HPDE6-E6E7 (cell line): ENCODE measurements around the gene FUBP3.
A peak's percentile ranks its signal among the peaks of the same experiment; 100 is the strongest.

Source experiments
- DNase-seq: peaks from one replicate; pipeline ENCODE4 v3.0.0; 2011; ENCODE audit warnings: missing footprints; ENCODE audit errors: extremely low spot score

The FUBP3 gene

GRCh38 chr9:130578865-130579737 lies at the start of gene FUBP3:
TSS of gene FUBP3 (plus strand) at chr9:130579577. CDS start at chr9:130579681, 104 bp downstream.
- peak; percentile 94 for DNase-seq

DNA sequence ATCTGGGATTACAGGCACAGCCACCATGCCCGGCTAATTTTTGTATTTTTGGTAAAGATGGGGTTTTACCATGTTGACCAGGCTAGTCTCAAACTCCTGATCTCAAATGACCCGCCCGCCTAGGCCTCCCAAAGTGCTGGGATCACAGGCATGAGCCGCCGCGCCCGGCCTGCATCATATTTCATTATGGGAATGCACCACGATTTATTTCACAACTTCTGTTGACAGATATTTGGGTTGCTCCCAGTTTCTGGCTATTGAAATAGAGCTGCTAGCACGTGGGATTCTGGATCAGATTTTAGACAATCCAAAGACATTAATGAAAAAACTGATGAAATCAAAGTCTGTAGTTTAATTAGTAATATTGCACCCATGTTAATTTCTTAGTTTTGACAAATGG lies 48.4 kb upstream of the FUBP3 start:
- no peak for DNase-seq

GRCh38 chr9:130531670-130532069 lies 47.7 kb upstream of the FUBP3 start:
- DNase-seq: no peak

DNA sequence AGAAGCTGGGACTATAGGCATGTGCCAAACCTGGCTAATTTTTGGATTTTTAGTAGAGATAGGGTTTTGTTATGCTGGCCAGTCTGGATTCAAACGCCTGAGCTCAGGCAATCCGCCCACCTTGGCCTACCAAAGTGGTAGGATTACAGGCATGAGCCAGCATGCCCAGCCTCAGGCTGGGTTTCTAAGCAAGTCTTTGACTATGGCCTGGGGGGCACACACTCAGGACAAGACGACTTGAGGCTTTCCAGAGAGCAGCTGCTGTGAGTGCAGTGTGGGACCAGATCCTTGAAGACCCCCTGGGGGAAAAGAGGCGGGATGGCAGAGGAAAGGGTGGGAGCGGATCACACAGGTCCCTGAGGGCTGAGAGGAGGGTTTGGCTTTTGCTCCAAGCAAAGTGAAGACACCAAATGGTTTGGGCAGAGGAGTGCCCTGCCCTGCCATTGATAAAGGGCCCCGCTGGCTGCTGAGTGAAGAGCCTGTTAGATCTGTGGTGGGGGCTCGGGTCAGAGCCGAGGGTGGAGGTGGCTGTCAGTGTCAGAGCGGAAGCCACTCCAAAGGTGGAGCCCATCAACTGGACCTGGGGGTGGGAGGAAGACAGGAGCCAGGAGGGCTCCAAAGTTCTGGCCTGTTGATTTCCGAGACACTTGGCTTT lies 46.8 kb upstream of the FUBP3 start:
- no peak for DNase-seq

DNA sequence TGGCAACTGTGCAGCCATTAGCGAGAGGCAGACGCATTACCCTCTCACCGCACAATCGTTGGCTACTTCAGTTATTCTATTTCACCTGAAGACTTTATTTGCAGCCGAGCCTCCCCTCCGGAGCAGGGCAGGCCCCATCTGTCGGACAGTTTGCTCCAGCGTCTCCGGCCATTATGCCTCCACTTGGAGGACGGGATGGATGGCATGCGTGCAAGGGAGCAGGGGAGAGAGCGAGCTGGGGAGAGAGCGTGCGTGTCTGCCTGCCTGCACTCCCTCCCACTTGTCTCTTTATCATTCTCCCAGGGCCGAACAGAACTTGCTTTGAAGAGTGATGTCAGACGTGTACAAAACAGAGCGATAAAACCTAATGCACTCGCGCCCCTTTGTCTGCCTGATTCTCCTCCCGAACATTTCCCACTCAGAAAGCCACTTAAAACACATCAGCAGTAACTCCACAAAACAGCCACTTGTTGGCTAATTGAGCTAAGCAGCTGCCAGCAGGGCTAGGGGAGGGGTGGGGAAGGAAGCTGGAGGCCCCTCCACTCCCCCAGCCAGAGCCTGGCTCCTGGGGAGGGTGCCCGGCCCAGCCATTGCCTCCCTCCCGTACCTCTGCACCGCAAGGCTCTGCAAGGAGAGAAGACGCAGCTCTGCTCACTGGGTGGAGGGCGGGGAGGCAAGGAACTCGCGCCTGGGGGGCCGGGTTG lies 43.4 kb upstream of the FUBP3 start:
- no peak for DNase-seq

DNA sequence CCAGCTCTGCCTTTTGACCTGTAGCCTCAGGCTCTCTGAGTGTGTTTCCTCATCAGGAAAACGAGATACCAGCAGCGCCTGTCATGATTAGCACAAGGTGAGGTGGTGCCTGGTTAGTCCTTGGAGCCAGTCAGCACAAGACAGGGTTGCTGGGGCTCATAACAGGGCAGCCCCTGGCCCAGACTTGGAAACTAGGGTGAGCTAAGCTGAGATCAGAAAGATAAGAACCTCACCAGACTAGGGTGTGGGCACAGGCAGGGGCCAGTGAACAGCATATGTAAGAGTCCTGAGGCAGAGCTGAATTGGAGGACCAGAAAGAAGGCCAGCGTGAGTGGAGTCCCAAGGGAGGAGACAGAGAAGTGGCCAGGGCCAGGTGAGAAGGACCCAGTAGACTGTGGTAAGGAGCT lies 42.7 kb upstream of the FUBP3 start:
- peak; percentile 28 for DNase-seq

DNA sequence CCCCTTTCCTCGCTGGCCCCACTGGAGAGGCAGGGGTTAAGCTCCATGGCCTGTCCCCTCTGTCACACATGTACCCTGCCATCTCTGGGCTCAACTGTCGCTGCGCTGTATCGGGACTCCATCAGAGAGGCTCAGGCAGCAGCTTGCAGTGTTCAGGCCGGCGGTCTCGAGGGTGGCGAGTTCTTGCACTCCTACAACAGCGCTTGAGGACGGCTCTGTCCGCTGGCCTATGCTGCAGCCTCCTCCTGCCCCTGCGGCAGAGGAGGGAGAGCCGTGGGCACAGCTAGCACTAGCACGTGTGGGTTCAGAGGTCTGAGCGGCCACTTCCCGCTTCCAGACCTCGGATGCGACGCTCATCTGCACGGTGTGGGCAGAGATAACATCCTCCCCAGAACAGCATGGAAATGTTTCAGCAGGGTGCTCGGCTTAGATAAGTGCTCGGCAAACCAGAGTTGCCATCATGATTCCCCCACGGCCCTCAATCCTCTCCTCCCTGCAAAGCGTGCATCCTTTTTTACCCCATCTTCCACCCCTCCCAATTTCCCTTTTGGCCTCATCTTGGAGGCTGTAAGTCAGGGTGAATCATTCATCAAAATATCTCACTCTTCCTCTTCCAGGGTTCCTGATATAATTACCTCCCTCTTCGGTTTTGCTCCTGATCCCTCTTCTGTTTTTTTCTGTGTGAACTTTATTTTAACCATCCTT lies 41.9 kb upstream of the FUBP3 start:
- no peak for DNase-seq

DNA sequence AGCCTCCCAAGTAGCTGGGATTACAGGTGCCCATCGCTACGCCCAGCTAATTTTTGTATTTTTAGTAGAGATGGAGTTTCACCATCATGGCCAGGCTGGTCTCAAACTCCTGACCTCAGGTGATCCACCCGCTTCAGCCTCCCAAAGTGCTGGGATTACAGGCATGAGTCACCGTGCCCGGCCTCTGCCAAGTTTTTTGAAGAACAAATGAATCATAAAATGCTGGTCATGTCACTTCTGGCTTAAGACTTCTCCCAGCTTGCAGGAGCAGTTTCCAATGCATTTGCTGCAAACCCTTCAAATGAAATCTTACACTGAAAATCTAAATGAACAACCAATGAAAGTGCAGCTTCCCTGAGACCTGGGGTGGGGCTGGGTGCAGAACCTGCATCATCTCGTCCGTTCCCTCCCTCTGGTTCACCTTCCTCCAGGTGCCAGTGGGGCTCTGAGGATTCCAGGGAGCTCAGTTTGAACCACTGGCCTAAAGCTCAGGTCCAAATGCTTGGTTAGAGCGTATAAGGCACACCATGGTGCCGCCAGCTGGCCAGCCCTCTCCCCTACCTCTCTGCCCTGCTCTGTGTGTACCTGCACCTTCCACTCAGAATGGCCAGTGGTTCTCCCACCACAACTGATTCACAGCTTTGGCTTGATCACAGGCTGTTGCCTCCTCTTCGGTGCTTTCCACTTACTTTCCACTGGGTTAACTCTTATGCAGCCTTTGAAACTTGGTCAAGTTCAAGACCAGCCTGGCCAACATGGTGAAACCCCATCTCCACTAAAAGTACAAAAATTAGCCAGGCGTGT lies 39.8 kb upstream of the FUBP3 start:
- peak; percentile 78 for DNase-seq

DNA sequence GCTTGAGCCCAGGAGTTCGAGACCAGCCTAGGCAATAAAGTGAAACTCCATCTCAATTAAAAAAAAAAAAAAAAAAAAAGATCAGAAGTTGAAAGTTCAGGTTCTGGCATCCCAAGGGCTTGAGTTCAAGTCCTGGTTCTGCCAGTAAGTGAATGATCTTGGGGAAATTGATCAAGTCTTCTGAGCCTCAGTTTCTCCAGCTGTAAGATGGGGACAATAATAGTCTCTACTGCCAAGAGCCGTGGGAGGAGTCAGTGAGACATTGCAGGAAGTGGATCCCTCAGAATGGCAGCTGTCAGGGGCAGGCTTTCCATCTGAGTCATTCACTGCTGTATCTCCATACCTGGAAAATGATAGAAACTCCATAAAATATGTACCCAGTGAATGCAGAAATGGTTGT lies 37.8 kb upstream of the FUBP3 start:
- peak; percentile 25 for DNase-seq

- no peak for DNase-seq
These were observed 37.3 kb upstream of the FUBP3 start for GRCh38 chr9:130542038-130542437.

DNA sequence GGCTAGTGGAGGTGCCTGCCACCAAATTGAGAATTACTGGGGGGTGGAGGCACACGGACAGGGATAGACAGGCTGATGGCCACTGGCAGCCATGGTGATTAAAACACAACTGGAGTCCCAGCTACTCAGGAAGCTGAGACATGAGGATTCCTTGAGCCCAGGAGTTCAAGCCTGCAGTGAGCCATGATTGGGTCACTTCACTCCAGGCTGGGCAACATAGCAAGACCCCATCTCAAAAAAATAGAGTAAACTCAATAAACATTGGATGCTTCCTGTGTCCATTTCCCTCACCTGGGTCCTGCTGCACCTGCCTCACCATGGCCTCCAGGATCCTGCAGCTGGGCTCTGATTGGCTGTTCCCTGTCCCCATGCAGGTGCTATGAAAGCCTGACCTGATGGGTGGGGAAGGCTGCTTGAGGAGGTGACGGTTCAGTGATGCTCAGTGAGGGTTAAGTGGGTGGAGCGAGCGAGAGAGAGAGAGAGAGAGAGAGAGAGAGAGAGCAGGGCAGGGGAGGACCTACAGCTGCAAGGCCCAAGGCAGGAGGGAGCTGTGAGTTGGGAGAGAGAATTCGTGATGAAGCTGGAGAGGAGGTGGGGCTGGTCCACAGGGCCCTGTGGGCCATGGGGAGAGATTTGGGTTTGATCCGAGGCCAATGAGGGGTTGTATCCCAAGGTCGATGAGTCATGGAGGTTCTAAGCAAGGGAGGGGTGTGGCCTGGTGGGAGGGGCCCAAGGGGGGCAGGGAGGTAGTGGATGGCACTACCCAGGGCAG lies 36.7 kb upstream of the FUBP3 start:
- DNase-seq: peak; percentile 20

- no peak for DNase-seq
These were observed 36.0 kb upstream of the FUBP3 start for GRCh38 chr9:130543368-130543767.

DNA sequence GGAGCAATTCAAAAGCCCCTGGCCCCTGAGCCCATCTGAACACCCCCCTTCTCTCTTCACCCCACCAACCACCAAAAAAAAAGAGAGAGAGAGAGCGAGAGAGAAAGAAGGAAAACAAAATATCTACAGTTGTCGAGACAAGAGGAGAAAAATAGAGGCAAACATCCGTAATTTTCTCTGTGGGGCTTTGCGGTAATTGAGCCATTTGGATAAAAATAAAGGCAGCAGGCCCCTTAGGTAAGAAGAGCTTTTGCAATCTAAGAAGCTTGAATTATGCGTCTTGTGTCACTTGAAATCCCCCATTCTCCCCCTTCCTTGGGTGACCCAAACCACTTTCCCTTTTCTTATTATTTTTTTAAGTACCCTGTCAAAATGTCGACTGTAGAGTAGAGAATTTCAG lies 35.5 kb upstream of the FUBP3 start:
- DNase-seq: no peak

DNA sequence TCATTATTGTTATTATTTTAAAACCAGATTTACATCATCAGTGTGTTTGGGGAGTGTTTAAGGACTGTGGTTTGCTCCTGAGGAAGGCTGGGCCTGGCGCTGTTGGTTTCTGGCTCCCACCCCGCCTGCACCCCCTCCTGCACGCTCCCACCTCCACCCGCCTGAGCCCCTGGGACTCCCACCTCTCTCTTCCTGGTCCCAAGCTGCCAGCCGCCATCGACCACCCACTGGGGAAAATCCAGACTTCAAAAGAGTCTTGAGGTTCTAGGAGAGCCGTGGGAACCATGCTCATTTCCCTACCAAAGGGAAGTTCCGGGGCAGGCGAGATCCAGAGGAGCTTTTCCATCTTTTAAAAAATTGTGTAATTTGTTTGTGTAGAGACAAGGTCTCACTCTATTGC lies 35.0 kb upstream of the FUBP3 start:
- DNase-seq: no peak

GRCh38 chr9:130548103-130548502 lies 31.3 kb upstream of the FUBP3 start:
- DNase-seq: no peak

- peak; percentile 19 for DNase-seq
These were observed 30.2 kb upstream of the FUBP3 start for GRCh38 chr9:130549093-130549735.

DNA sequence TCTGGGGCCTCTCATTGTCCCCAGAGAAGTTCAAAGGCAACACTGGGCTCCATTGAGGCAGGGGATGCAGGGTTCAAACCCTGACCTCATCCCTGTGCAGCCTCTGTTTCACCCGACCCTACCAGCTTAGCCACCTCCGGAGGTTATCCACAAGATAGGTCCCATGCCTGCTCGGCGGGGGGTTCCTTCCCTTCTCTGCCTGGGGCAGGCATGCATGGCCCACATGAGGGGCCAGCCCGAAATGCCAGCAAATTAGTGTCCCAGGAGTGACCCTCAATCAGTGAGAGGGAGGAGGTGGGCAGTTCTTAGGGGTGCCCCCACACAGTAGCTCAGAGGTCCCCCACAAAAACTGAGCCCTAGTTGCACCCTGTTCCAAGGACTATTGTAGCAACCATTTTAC lies 24.8 kb upstream of the FUBP3 start:
- no peak for DNase-seq

DNA sequence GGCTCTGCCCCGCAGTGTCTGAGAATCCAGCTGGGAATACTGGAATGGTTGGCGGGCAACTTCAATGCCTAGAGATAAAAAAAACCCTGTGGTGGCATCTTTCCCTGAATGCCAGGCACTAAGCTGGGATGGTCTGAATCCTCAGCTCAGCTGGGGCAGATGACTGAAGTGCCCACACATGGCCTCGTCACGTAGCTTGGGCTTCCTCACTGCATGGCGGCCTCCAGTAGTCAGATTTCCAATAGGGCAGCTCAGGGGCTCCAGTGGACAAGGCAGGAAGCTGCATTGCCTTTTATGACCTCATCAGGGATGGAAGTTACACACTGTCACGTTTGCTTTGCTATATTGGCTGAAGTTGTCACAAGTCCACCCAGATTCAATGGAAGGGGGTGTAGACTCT lies 24.3 kb upstream of the FUBP3 start:
- no peak for DNase-seq

- peak; percentile 43 for DNase-seq
These were observed 23.4 kb upstream of the FUBP3 start for GRCh38 chr9:130555968-130556367.
